ENCODE measurements around the gene PAAF1. TPM values are rescaled to one million over a fixed set of nuclear protein-coding genes. Genes with fewer than 3 reads are reported as not detected.

The PAAF1 gene
- total RNA-seq, 1 donor from 2014 or later = 2.8 TPM

DNA sequence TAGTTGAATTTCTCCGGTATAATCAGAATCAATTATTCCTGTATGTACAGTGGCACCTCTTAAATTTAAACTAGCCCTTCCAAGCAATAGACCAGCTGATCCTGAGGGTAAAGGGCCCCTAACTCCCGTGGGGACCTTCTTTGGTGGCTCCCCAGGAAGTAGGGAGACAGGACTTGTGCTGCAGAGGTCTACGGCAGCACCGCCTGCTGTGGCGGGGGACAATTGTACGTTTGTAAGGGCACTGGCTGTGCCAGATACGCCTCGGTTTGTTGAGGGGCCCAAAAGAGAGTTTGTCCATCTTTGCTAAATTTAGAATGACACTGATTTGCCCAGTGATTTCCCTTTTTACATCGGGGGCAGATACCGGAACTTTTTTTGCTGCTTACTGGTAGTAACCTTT lies 68.1 kb downstream of the PAAF1 start:
- peak in 1 of 2 donors; percentile 11 for DNase-seq (ENCODE audit: low read depth in 2 of 2)

DNA sequence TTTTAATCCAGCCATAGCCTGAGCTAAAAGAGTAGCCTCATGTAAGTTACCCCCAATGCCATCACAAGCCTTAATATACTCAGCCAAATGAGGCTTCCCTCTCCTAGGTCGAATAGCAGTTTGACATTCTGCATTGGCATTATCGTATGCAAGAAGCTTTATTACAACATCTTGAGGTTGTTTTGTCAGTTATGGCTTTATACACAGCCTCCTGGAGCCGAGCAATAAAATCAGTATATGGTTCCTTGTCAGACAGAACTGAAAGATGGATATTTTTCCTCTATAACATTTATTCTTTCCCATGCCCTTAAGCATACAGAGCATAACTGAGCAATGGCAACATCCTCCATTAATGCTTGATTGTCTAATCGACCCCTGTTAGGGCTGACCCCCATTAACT lies 68.6 kb downstream of the PAAF1 start:
- DNase-seq (ENCODE audit: low read depth in 2 of 2) = no peak

GRCh38 chr11:73946798-73947458 lies 70.1 kb downstream of the PAAF1 start:
- no peak for DNase-seq (ENCODE audit: low read depth in 2 of 2)

- DNase-seq (ENCODE audit: low read depth in 2 of 2) = no peak
Observed at GRCh38 chr11:73949246-73949645, 72.4 kb downstream of the PAAF1 start.

GRCh38 chr11:73949912-73950311 lies 73.1 kb downstream of the PAAF1 start:
- DNase-seq (ENCODE audit: low read depth in 2 of 2) = no peak

GRCh38 chr11:73950869-73951710 lies 74.3 kb downstream of the PAAF1 start, which contains the start of gene DNAJB13:
Gene DNAJB13 (plus strand): TSS chr11:73951026. CDS start chr11:73951070, 44 bp downstream.
- peak; percentile 29 to 48 for DNase-seq (ENCODE audit: low read depth in 2 of 2)

- no peak for DNase-seq (ENCODE audit: low read depth in 2 of 2)
Observed at GRCh38 chr11:73951797-73952196, 75.0 kb downstream of the PAAF1 start.

DNA sequence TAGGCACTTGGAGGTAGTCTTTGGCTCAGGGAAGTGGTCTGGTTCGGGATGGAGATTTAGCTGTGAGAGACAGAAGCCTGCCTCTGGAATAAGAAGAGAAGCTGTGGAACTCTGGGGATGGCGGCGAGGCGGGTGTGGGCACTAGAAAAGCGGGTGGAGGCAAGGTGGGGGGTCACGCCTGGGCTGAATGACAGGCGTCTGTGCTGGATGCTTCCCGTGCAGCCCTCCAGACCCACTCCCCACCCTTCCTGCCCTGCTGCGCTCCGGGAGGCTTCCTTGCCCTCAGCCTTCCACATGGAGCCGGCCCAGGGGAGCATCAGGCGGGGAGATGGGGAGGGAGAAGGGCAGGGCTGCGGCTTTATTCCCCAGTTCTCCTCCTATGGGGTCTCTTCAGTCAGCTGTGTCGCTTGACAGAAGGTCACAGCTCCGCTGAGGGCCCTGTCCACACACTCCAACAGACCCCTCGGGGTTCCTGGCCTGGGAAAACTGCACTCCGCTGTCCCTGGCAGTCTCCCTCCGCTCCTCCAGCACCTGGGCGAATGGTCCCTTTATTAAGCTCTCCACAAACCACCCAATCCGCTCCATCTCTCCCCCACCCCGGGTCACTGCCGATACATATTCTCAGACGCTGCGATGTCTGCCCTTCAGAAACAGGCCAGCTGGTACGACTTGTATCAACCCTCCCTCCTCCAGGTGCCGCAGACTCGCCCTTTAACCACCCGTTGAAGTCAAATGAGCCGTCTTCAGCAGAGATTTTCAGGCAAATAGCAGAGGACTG lies 80.3 kb downstream of the PAAF1 start:
- DNase-seq (ENCODE audit: low read depth in 2 of 2) = no peak

DNA sequence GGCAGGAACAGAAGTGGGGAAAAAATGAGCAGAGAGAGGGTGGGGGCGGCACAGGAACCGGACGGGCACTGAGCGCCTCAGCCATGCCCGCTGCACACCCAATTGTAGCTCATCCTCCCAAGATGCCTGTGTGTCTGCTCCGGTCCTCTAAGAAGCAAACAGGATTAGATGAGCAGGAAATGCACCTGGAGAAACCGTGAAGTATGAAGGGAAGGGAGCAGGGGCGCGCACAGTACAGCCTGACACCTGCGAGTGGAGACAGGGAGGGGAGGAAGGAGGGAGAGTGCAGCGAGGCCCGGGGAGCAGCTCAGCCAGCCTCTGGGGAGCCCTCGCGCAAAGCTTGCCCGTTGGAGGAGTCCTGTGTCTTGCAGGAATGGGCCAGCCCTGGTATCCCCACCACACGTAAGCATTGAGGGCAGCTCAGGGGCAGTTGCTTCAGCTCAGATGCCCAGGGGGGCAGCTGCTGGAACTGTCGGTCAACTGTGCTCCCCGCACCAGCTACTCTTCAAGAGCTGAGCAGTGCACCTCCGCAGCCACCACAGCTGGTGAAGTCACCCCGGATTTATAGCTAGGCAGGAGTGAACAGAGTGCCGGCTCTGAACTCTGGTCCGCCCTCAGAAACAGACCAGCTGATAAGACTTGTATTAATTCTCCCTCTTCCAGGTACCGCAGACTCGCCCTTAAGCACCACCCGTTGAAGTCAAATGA lies 81.0 kb downstream of the PAAF1 start:
- no peak for DNase-seq (ENCODE audit: low read depth in 2 of 2)

GRCh38 chr11:73958521-73959141 lies 81.8 kb downstream of the PAAF1 start:
- DNase-seq (ENCODE audit: low read depth in 2 of 2) = no peak

DNA sequence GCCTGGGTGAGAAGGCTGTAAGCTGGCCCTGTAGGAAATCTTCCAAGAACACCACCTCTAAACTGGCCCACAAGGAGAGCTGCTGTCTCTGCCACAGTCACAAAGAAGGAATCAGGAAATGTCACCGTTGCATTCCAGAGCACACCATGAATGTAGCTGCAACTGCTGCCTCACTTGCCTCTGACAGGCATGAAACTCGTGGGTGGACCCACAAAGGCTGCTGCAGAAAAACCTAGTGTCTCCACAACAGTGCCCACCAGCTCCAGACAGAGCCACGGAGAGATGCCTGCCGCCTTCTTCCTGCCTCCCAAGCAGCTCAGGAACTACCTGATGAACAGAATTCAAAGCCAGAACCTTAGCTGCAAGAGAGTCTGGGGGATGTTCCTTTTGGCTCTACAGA lies 84.5 kb downstream of the PAAF1 start:
- DNase-seq (ENCODE audit: low read depth in 2 of 2) = no peak

DNA sequence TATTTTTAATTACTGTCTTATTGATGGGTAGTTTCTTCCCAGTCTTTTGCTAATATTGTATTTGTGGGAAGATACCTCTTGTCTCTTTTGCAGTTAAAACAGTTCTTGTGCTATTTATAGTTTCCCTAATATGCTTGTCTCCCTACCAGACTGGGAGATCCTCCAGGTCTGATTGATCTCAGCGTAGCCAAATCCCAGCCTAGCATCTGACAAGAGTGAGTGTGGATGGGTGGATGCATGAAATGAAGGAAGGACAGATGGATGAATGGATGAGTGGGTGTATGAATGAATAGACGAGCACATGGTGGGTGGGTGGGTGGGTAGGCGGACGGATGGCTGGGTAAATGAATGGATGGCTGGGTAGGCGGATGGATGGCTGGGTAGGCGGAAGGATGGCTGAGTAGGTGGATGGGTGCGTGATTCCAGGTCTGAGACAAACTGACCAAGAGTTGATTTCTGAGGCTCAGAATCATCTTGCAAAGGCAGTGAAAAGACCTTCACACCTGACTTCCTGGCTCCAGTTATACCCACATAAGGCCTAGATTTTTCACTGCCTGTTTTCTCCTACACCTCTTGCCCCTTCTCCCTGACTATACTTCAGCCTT lies 85.4 kb downstream of the PAAF1 start:
- DNase-seq (ENCODE audit: low read depth in 2 of 2) = no peak

GRCh38 chr11:73963861-73964260 lies 87.1 kb downstream of the PAAF1 start:
- no peak for DNase-seq (ENCODE audit: low read depth in 2 of 2)

DNA sequence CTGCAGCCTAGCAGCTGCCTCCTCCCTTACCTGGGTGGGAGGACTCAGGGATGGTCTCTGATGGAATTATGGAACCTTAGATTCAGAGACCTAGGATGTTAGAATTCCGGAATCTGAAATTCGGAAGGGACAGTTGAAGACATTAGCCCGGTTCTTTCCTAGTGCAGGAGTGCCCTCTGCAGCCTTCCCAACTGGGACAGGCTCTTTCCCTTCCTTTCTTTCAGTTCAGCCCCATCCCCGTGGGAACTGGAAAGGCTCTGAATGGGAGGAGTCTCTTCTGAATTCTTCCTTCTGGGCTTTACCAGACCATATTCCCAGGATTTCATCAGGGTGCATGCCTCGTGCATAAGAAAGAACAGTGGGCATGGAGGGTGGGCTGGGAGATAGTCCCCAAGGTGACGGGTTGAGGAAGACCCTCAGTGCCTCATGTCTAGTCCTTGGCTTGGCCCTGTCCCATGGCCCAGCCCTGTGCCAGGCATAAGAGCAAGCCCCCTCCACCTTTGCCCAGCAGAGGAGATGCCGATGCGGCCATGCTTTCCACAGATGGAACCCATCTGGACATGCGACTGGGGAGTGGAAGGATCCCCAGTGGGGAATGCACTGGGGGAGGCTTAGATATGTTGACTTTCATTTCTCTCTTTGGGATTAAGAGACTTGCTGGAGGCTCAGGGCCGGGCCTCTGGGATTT lies 88.4 kb downstream of the PAAF1 start:
- DNase-seq (ENCODE audit: low read depth in 2 of 2) = no peak

- no peak for DNase-seq (ENCODE audit: low read depth in 2 of 2)
Observed at GRCh38 chr11:73965764-73966121, 88.9 kb downstream of the PAAF1 start.

- DNase-seq (ENCODE audit: low read depth in 2 of 2) = no peak
Observed at GRCh38 chr11:73968356-73968966, 91.7 kb downstream of the PAAF1 start.

DNA sequence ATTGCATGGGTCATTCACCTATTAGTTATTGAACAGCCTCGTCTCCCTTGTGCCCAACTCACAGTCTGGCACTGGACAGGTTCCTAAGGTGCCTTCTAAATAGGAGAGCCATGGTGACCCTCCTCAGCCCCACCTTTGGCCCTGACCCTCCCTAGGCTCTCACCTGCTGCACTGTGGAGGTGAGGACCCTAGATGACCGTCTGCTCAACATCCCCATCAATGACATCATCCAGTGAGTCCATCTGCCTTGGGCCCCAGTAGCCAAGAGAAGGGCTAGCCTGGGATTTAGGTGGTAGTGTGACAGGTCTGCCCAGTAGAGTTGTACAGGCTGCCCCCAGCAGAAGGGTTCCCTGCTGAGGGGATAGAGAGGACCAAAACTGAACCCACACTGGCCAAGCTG lies 92.3 kb downstream of the PAAF1 start:
- DNase-seq (ENCODE audit: low read depth in 2 of 2) = no peak

DNA sequence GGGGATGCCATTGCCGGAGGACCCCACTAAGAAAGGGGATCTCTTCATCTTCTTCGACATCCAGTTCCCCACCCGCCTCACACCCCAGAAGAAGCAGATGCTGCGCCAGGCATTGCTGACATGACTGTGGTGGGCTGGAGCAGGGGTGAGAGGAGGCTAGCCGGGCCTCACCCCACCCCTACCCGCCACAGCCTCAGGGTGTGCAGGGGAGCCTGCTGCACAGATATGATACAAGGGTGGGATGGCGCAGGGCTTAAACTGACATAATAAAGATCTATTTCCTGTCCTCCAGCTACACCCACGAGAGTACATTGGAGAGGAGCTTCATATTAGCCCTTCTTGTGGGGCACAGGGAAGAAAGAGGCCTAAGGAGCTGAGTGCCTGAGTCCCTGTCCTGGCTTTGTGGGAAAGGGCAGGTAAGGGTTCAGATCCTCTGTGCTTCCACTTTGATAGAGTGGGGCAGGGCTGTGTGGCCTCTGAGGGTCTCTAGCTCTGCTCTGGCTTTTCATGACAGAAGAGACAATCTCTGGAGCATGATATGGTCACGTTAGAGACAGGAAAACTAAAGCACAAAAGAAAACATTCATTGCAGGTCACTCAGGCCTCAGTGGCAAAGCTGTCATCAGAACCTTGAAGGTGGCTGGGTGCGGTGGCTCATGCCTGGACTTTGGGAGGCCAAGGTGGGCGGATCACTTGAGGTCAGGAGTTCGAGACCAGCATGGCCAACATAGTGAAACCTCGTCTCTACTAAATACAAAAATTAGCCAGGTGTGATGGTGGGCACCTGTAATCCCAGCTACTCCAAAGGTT lies 93.4 kb downstream of the PAAF1 start:
- no peak for DNase-seq (ENCODE audit: low read depth in 2 of 2)

All from lung microvascular endothelial cell (primary cell).